ENCODE measurements around the gene WFS1. TPM values are rescaled to one million over a fixed set of nuclear protein-coding genes. Genes with fewer than 3 reads are reported as not detected.

The WFS1 gene
- total and polyA plus RNA-seq, 2 of the 13 experiments (the other 11 are each of a cell fraction or from before 2014, with no cell fraction given): 39.1 to 42.2 TPM

DNA sequence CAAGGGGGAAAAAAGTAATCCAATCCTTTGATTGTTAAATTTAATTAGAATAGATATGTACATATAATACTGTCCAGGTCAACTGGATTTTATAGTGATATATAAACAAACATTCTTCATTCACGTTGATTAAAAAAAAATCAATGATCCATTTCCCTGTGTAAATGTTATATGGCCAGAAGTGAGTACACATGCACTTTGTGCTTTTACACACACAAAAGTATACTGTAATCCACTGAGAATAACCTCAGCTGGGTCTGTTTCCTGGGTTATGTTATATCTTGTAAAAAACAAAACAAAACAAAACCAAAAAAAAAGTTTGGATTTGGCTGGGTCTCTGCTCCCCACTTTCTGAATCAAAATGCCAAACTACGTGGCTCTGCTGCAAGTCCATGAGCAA is 51.7 kb downstream of the WFS1 start (continued):
- TF ChIP-seq, protein P1, sequence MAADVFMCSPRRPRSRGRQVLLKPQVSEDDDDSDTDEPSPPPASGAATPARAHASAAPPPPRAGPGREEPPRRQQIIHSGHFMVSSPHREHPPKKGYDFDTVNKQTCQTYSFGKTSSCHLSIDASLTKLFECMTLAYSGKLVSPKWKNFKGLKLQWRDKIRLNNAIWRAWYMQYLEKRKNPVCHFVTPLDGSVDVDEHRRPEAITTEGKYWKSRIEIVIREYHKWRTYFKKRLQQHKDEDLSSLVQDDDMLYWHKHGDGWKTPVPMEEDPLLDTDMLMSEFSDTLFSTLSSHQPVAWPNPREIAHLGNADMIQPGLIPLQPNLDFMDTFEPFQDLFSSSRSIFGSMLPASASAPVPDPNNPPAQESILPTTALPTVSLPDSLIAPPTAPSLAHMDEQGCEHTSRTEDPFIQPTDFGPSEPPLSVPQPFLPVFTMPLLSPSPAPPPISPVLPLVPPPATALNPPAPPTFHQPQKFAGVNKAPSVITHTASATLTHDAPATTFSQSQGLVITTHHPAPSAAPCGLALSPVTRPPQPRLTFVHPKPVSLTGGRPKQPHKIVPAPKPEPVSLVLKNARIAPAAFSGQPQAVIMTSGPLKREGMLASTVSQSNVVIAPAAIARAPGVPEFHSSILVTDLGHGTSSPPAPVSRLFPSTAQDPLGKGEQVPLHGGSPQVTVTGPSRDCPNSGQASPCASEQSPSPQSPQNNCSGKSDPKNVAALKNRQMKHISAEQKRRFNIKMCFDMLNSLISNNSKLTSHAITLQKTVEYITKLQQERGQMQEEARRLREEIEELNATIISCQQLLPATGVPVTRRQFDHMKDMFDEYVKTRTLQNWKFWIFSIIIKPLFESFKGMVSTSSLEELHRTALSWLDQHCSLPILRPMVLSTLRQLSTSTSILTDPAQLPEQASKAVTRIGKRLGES (CRISPR knock-in tag; IDR thresholded peaks at IDR 0.05; ENCODE audit: borderline replicate concordance): no peak
- TF ChIP-seq FOXA3 (CRISPR knock-in tag; IDR thresholded peaks at IDR 0.05) (peak; percentile 83), SOX13 (IDR thresholded peaks at IDR 0.05) (no peak), SOX13 (CRISPR knock-in tag; conservative IDR thresholded peaks at IDR 0.05 in 1 of 2, IDR thresholded peaks at IDR 0.05 in 1 of 2) (peak in 1 of 2 experiments; percentile 30; a peak in 1 of 4 replicates), TCF7 (IDR thresholded peaks at IDR 0.05; ENCODE audit: low read depth) (0 out of 2 replicates have a peak, but pooled peaks have one; percentile 26), FOXP1 (IDR thresholded peaks at IDR 0.05) (no peak), FOXP1 (CRISPR knock-in tag; IDR thresholded peaks at IDR 0.05) (peak; percentile 23; the same call in 1 of the 2 replicates), EP300 (IDR thresholded peaks at IDR 0.05; ENCODE audit: low read depth in 2 of 2, low read length in 2 of 2) (peak in 1 of 2 experiments; percentile 69; a peak in 2 of 4 replicates), EP300 (CRISPR knock-in tag; IDR thresholded peaks at IDR 0.05; ENCODE audit: borderline replicate concordance) (no peak), ZNF598 (CRISPR knock-in tag; IDR thresholded peaks at IDR 0.05; ENCODE audit: borderline replicate concordance) (no peak), SAP130 (CRISPR knock-in tag; IDR thresholded peaks at IDR 0.05; ENCODE audit: low read depth) (peak; percentile 31; the same call in 1 of the 2 replicates), PPARG (CRISPR knock-in tag; conservative IDR thresholded peaks at IDR 0.05) (0 out of 2 replicates have a peak, but pooled peaks have one; percentile 21), FOXJ3 (CRISPR knock-in tag; IDR thresholded peaks at IDR 0.05; ENCODE audit: borderline replicate concordance) (peak; percentile 69; the same call in 1 of the 2 replicates), GATAD2A (CRISPR knock-in tag; IDR thresholded peaks at IDR 0.05) (peak; percentile 61)
- TF ChIP-seq, protein P2, sequence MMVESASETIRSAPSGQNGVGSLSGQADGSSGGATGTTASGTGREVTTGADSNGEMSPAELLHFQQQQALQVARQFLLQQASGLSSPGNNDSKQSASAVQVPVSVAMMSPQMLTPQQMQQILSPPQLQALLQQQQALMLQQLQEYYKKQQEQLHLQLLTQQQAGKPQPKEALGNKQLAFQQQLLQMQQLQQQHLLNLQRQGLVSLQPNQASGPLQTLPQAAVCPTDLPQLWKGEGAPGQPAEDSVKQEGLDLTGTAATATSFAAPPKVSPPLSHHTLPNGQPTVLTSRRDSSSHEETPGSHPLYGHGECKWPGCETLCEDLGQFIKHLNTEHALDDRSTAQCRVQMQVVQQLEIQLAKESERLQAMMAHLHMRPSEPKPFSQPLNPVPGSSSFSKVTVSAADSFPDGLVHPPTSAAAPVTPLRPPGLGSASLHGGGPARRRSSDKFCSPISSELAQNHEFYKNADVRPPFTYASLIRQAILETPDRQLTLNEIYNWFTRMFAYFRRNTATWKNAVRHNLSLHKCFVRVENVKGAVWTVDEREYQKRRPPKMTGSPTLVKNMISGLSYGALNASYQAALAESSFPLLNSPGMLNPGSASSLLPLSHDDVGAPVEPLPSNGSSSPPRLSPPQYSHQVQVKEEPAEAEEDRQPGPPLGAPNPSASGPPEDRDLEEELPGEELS (CRISPR knock-in tag; IDR thresholded peaks at IDR 0.05): peak; percentile 38; the same call in 1 of the 2 replicates
- TF ChIP-seq, protein P3, sequence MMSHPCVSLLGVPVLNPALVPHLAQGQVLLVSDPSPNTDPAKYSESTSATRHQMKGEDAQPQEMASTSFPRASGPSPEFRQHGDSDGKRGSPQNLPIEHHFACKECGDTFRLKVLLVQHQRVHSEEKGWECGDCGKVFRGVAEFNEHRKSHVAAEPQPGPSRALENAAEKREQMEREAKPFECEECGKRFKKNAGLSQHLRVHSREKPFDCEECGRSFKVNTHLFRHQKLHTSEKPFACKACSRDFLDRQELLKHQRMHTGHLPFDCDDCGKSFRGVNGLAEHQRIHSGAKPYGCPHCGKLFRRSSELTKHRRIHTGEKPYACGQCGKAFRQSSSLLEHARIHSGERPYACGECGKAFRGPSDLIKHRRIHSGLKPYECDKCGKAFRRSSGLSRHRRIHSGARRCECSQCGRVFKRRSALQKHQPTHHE (CRISPR knock-in tag; IDR thresholded peaks at IDR 0.05; ENCODE audit: borderline replicate concordance): no peak
